H9 (cell line): ENCODE measurements around the gene FLT3. TPM values are rescaled to one million over a fixed set of nuclear protein-coding genes. Genes with fewer than 3 reads are reported as not detected.

Source experiments
- DNase-seq: peaks from one replicate; pipeline ENCODE4 v3.0.0-alpha.2; 2017
- H2AFZ ChIP-seq: one replicate; pipeline ENCODE4 v1.6.1; 2013; ENCODE audit warnings: mild to moderate bottlenecking, low read length, control low read depth, moderate library complexity
- H2AK5ac ChIP-seq: 2 replicates; pipeline ENCODE4 v1.6.1; 2013; ENCODE audit warnings: low read length, control low read depth, mixed read lengths; ENCODE audit not compliant: insufficient read length
- H2BK120ac ChIP-seq: one replicate; pipeline ENCODE4 v1.6.1; 2013; ENCODE audit warnings: low read depth, mild to moderate bottlenecking, low read length, control low read depth, inconsistent platforms; ENCODE audit not compliant: poor library complexity, severe bottlenecking
- H2BK12ac ChIP-seq: 2 replicates; pipeline ENCODE4 v1.6.1; 2013; ENCODE audit warnings: low read length, control low read depth, mixed read lengths, low read depth; ENCODE audit not compliant: insufficient read length
- H2BK15ac ChIP-seq: 2 replicates; pipeline ENCODE4 v1.6.1; 2013; ENCODE audit warnings: low read depth, low read length, control low read depth
- H2BK20ac ChIP-seq: one replicate; pipeline ENCODE4 v1.6.1; 2013; ENCODE audit warnings: low read depth, mild to moderate bottlenecking, low read length, control low read depth, inconsistent platforms; ENCODE audit not compliant: poor library complexity, severe bottlenecking
- H2BK5ac ChIP-seq: 2 replicates; pipeline ENCODE4 v1.6.1; 2013; ENCODE audit warnings: low read length, control low read depth, mixed read lengths; ENCODE audit not compliant: insufficient read length
- H3K14ac ChIP-seq: 2 replicates; pipeline ENCODE4 v1.6.1; 2013; ENCODE audit warnings: low read length, control low read depth; ENCODE audit not compliant: insufficient read depth
- H3K18ac ChIP-seq: 2 replicates; pipeline ENCODE4 v1.6.1; 2013; ENCODE audit warnings: low read depth, mild to moderate bottlenecking, mixed read lengths, low read length, control low read depth; ENCODE audit not compliant: insufficient read length
- H3K23ac ChIP-seq: 2 replicates; pipeline ENCODE4 v1.6.1; 2013; ENCODE audit warnings: low read length, control low read depth, mixed read lengths, low read depth; ENCODE audit not compliant: insufficient read length
- H3K23me2 ChIP-seq: 2 replicates; pipeline ENCODE4 v1.6.1; 2013; ENCODE audit warnings: low read depth, mild to moderate bottlenecking, mixed read lengths, low read length, control low read depth; ENCODE audit not compliant: insufficient read length, poor library complexity, severe bottlenecking
- H3K27ac ChIP-seq: 2 replicates; pipeline ENCODE4 v1.5.1; 2013; ENCODE audit warnings: low read length, control low read depth, mixed read lengths, low read depth; ENCODE audit not compliant: insufficient read length
- H3K27me3 ChIP-seq: 2 replicates; pipeline ENCODE4 v1.6.1; 2013; ENCODE audit warnings: low read length, control low read depth, inconsistent platforms; ENCODE audit not compliant: insufficient read depth
- H3K4ac ChIP-seq: 2 replicates; pipeline ENCODE4 v1.6.1; 2013; ENCODE audit warnings: low read depth, mild to moderate bottlenecking, control low read depth, inconsistent platforms, low read length, moderate library complexity
- H3K4me1 ChIP-seq: 2 replicates; pipeline ENCODE4 v1.6.1; 2013; ENCODE audit warnings: low read length, control low read depth, inconsistent platforms; ENCODE audit not compliant: insufficient read depth
- H3K4me2 ChIP-seq: 2 replicates; pipeline ENCODE4 v1.6.1; 2013; ENCODE audit warnings: low read length, control low read depth, mixed read lengths; ENCODE audit not compliant: insufficient read length, insufficient read depth
- H3K56ac ChIP-seq: 2 replicates; pipeline ENCODE4 v1.6.1; 2013; ENCODE audit warnings: low read depth, mild to moderate bottlenecking, mixed read lengths, low read length, control low read depth; ENCODE audit not compliant: insufficient read length
- H3K79me1 ChIP-seq: 2 replicates; pipeline ENCODE4 v1.6.1; 2013; ENCODE audit warnings: low read depth, mild to moderate bottlenecking, moderate library complexity, low read length, control low read depth, inconsistent platforms; ENCODE audit not compliant: insufficient read depth, poor library complexity, severe bottlenecking
- H3K79me2 ChIP-seq: 2 replicates; pipeline ENCODE4 v1.6.1; 2013; ENCODE audit warnings: low read length, control low read depth, inconsistent platforms; ENCODE audit not compliant: insufficient read depth
- H3K9ac ChIP-seq: 2 replicates; pipeline ENCODE4 v1.6.1; 2013; ENCODE audit warnings: low read length, control low read depth, mixed read lengths; ENCODE audit not compliant: insufficient read length; ENCODE audit errors: extremely low read depth
- H3K9me3 ChIP-seq: one replicate; pipeline ENCODE4 v1.6.1; 2013; ENCODE audit warnings: low read depth, low read length, inconsistent platforms; ENCODE audit not compliant: control insufficient read depth
- H3T11ph ChIP-seq: one replicate; pipeline ENCODE4 v1.6.1; 2013; ENCODE audit warnings: mild to moderate bottlenecking, low read length, control low read depth, inconsistent platforms
- H4K20me1 ChIP-seq: one replicate; pipeline ENCODE4 v1.6.1; 2013; ENCODE audit not compliant: control insufficient read depth, insufficient read length, insufficient read depth
- H4K5ac ChIP-seq: 2 replicates; pipeline ENCODE4 v1.6.1; 2013; ENCODE audit warnings: low read depth, mild to moderate bottlenecking, mixed read lengths, low read length, control low read depth; ENCODE audit not compliant: insufficient read length
- H4K8ac ChIP-seq: replicated peaks from 2 replicates; pipeline ENCODE4 v1.6.1; 2013; ENCODE audit warnings: low read length, control low read depth, mixed read lengths, low read depth; ENCODE audit not compliant: insufficient read length
- H4K91ac ChIP-seq: 2 replicates; pipeline ENCODE4 v1.6.1; 2013; ENCODE audit warnings: low read depth, mild to moderate bottlenecking, moderate library complexity, mixed read lengths, low read length, control low read depth; ENCODE audit not compliant: insufficient read length
- H3K27ac Mint-ChIP-seq, 3 experiments: 2 replicates in 2 of 3; 3 replicates in 1 of 3; pipeline ENCODE4 v1.8.0; 2020 to 2021; ENCODE audit warnings: mixed read lengths in 3 of 3, mild to moderate bottlenecking in 1 of 3, moderate library complexity in 1 of 3
- H3K27me3 Mint-ChIP-seq: 2 replicates; pipeline ENCODE4 v1.8.0; 2021; ENCODE audit warnings: low read depth, mild to moderate bottlenecking, moderate library complexity, mixed read lengths
- H3K36me3 Mint-ChIP-seq, 3 experiments: 2 replicates in 2 of 3; 3 replicates in 1 of 3; pipeline ENCODE4 v1.8.0; 2020 to 2021; ENCODE audit warnings: low read depth in 3 of 3, mixed read lengths in 3 of 3; ENCODE audit not compliant: insufficient read depth in 1 of 3
- H3K4me1 Mint-ChIP-seq, 2 experiments: 2 replicates each; pipeline ENCODE4 v1.8.0; 2020; ENCODE audit warnings: mixed read lengths in 2 of 2
- H3K4me3 Mint-ChIP-seq, 2 experiments: 2 replicates in 1 of 2; 3 replicates in 1 of 2; pipeline ENCODE4 v1.8.0; 2020 to 2021; ENCODE audit warnings: mild to moderate bottlenecking in 2 of 2, mixed read lengths in 2 of 2, moderate library complexity in 1 of 2
- H3K9me3 Mint-ChIP-seq, 2 experiments: 2 replicates in 1 of 2; 3 replicates in 1 of 2; pipeline ENCODE4 v1.8.0; 2020; ENCODE audit warnings: mild to moderate bottlenecking in 2 of 2, mixed read lengths in 2 of 2, moderate library complexity in 1 of 2
- CTCF ChIP-seq: fragments of 200-600 bp; sonication (generic); conservative IDR thresholded peaks from 3 replicates; pipeline ENCODE4 v1.8.0; 2021; ENCODE audit warnings: antibody characterized with exemption, mild to moderate bottlenecking
- WGBS: extraction: QIAGEN DNeasy Blood & Tissue Kit; methylation state at CpG from one replicate; pipeline ENCODE4 v1.1.7; 2013; ENCODE audit warnings: missing lambda C conversion rate, low lambda C conversion rate, mixed read lengths; ENCODE audit not compliant: insufficient read length; ENCODE audit errors: extremely low coverage; 5-methylcytosine and 5-hydroxymethylcytosine counted together
- total RNA-seq: library from RNA; stranded (reverse); gene quantifications from 2 replicates; pipeline ENCODE4 v1.2.1, GENCODE V29; 2021

The FLT3 gene
- total RNA-seq, 1 experiment from 2014 or later: 0.44 TPM

- H2BK120ac ChIP-seq: no peak overlapping the region
- H4K91ac ChIP-seq: no peak overlapping the region
- no peak overlapping the region for H3K4ac ChIP-seq
- Mint-ChIP-seq H3K4me1 (peaks cover 24 to 33% of the 10 kb centered on the region in 2 experiments), H3K9me3 (no peaks in the 10 kb centered on the region; a peak in 1 of 5 replicates), H3K4me3 (peak overlapping the region; percentile 81 to 90), H3K36me3 (peaks cover 0 to 4% (median 0%) of the 10 kb centered on the region in 3 experiments; a peak in 1 of 7 replicates), H3K27me3 (no peaks in the 10 kb centered on the region), H3K27ac (peak overlapping the region in 1 of 3 experiments; percentile 82; a peak in 1 of 7 replicates)
- H3K79me1 ChIP-seq: no peaks in the 10 kb centered on the region
- H2AK5ac ChIP-seq: no peak overlapping the region
- TF ChIP-seq CTCF: no peak
- H4K5ac ChIP-seq: no peak overlapping the region
- H3K23me2 ChIP-seq: peaks cover 12% of the 10 kb centered on the region
- H3K4me2 ChIP-seq: peak overlapping the region; percentile 92
- no peak overlapping the region for H3K14ac ChIP-seq
- H3K9me3 ChIP-seq: no peaks in the 10 kb centered on the region
- H2BK12ac ChIP-seq: no peak overlapping the region
- H3K79me2 ChIP-seq: peaks cover 3% of the 10 kb centered on the region; the same call in 1 of the 2 replicates
- H3K4me1 ChIP-seq: no peaks in the 10 kb centered on the region
- H3K18ac ChIP-seq: no peak overlapping the region
- H4K20me1 ChIP-seq: no peaks in the 10 kb centered on the region
- H2BK15ac ChIP-seq: no peak overlapping the region
- H2BK5ac ChIP-seq: no peak overlapping the region
- H3K27me3 ChIP-seq: no peaks in the 10 kb centered on the region
- no peak for DNase-seq
- H3T11ph ChIP-seq: no peak overlapping the region
- H3K23ac ChIP-seq: no peak overlapping the region
- H2BK20ac ChIP-seq: no peak overlapping the region
- no CpG with 5 or more reads among the region's 7 CpGs for WGBS
- H3K9ac ChIP-seq: peak overlapping the region; percentile 58
- no peak overlapping the region for H2AFZ ChIP-seq
- H3K56ac ChIP-seq: no peak overlapping the region
- no peak overlapping the region for H4K8ac ChIP-seq
- no peak overlapping the region for H3K27ac ChIP-seq
Observed at GRCh38 chr13:28136916-28137315, 36.5 kb upstream of the FLT3 start.
